ENCODE measurements around the gene PEF1.

The PEF1 gene

GRCh38 chr1:31642366-31642765 lies 2.3 kb downstream of the PEF1 start:
- Histone ChIP-seq H3K27ac (ENCODE audit: low read depth, low read length) (no peak overlapping the region), H3K79me2 (ENCODE audit: insufficient read depth, low read length) (peaks cover 56% of the 10 kb centered on the region)

GRCh38 chr1:31640964-31641363 lies 3.7 kb downstream of the PEF1 start:
- Histone ChIP-seq H3K36me3 (ENCODE audit: low read length) (no peaks in the 10 kb centered on the region), H3K4me3 (ENCODE audit: insufficient read depth, low read length, poor library complexity, severe bottlenecking) (no peak overlapping the region), H3K79me2 (ENCODE audit: insufficient read depth, low read length) (peaks cover 70% of the 10 kb centered on the region), H4K20me1 (ENCODE audit: low read depth, low read length) (no peaks in the 10 kb centered on the region), H3K9ac (ENCODE audit: low read length) (no peak overlapping the region), H3K27me3 (ENCODE audit: low read length) (no peaks in the 10 kb centered on the region), H3K27ac (ENCODE audit: low read depth, low read length) (no peak overlapping the region), H2AFZ (ENCODE audit: low read depth, low read length, severe bottlenecking) (no peak overlapping the region), H3K4me2 (ENCODE audit: low read depth, low read length, poor library complexity, severe bottlenecking) (no peak overlapping the region), H3K9me2 (replicated peaks; ENCODE audit: insufficient read depth, low read length) (no peaks in the 10 kb centered on the region), H3K9me3 (ENCODE audit: insufficient read depth, low read length) (no peaks in the 10 kb centered on the region), H3F3A (ENCODE audit: insufficient read depth) (peaks cover 6% of the 10 kb centered on the region; the same call in 1 of the 2 replicates)
- no peak for TF ChIP-seq CTCF (IDR thresholded peaks at IDR 0.05; ENCODE audit: insufficient read depth, low read length, poor library complexity, severe bottlenecking)

More at GRCh38 chr1:31642366-31642765, 2.3 kb downstream of the PEF1 start:
- no peaks in the 10 kb centered on the region for H3K27me3 ChIP-seq (ENCODE audit: low read length)
- no peaks in the 10 kb centered on the region for H3K9me3 ChIP-seq (ENCODE audit: insufficient read depth, low read length)
- H3K4me2 ChIP-seq (ENCODE audit: low read depth, low read length, poor library complexity, severe bottlenecking) = no peak overlapping the region
- H3K36me3 ChIP-seq (ENCODE audit: low read length) = no peaks in the 10 kb centered on the region
- no peak overlapping the region for H3K4me3 ChIP-seq (ENCODE audit: insufficient read depth, low read length, poor library complexity, severe bottlenecking)
- no peaks in the 10 kb centered on the region for H4K20me1 ChIP-seq (ENCODE audit: low read depth, low read length)
- no peaks in the 10 kb centered on the region for H3K9me2 ChIP-seq (replicated peaks; ENCODE audit: insufficient read depth, low read length)
- peaks cover 6% of the 10 kb centered on the region; the same call in 1 of the 2 replicates for H3F3A ChIP-seq (ENCODE audit: insufficient read depth)
- no peak overlapping the region for H2AFZ ChIP-seq (ENCODE audit: low read depth, low read length, severe bottlenecking)
- no peak for TF ChIP-seq EZH2phosphoT487 (conservative IDR thresholded peaks at IDR 0.05; ENCODE audit: low read length)
- no peak for TF ChIP-seq CTCF (IDR thresholded peaks at IDR 0.05; ENCODE audit: insufficient read depth, low read length, poor library complexity, severe bottlenecking)
- no peak overlapping the region for H3K9ac ChIP-seq (ENCODE audit: low read length)

GRCh38 chr1:31640179-31640578 lies 4.5 kb downstream of the PEF1 start:
- Histone ChIP-seq H3K79me2 (ENCODE audit: insufficient read depth, low read length) (peaks cover 74% of the 10 kb centered on the region), H3K4me2 (ENCODE audit: low read depth, low read length, poor library complexity, severe bottlenecking) (no peak overlapping the region), H3K9ac (ENCODE audit: low read length) (no peak overlapping the region), H3K9me2 (replicated peaks; ENCODE audit: insufficient read depth, low read length) (no peaks in the 10 kb centered on the region), H3K27me3 (ENCODE audit: low read length) (no peaks in the 10 kb centered on the region), H3K9me3 (ENCODE audit: insufficient read depth, low read length) (no peaks in the 10 kb centered on the region), H4K20me1 (ENCODE audit: low read depth, low read length) (no peaks in the 10 kb centered on the region), H3K27ac (ENCODE audit: low read depth, low read length) (no peak overlapping the region), H3K36me3 (ENCODE audit: low read length) (no peaks in the 10 kb centered on the region), H3K4me3 (ENCODE audit: insufficient read depth, low read length, poor library complexity, severe bottlenecking) (no peak overlapping the region), H3F3A (ENCODE audit: insufficient read depth) (no peaks in the 10 kb centered on the region), H2AFZ (ENCODE audit: low read depth, low read length, severe bottlenecking) (no peak overlapping the region)
- TF ChIP-seq EZH2phosphoT487 (conservative IDR thresholded peaks at IDR 0.05; ENCODE audit: low read length) = no peak
- TF ChIP-seq CTCF (IDR thresholded peaks at IDR 0.05; ENCODE audit: insufficient read depth, low read length, poor library complexity, severe bottlenecking) = no peak
